ENCODE measurements around the gene C17orf67.
A peak's percentile ranks its signal among the peaks of the same experiment; 100 is the strongest.

The C17orf67 gene

DNA sequence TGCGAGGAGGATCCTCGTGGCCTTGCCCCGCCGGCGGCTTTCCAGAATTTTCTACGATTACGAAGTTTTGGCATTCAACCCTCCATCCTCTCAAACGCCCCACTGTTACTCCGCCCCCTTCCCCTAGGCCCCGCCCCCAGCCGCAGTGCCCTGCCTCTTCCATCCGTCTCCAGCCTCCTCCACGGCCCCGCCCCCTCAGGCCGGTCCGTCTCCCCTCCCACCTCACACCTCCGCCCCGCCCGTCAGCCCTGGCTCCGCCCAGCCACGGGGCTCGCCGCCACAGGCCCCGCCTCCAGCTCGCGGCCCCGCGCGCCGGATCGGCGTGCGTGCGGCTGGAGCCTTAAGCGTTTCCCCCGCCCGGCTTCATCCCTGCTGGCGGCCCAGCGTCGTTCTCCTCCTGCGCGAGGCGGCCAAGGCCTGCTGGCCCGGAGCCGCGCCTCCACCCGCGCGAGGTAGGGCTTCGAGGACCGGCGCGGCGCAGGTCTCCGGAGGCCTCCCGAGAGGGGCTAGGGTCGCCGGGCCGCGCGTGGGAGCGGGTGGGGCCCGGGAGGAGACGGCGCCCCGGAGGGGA lies at the start of gene C17orf67, which contains the start of gene DGKE:
Gene C17orf67, minus strand, starts transcription at position 112 of the 571 bp plus-strand sequence. CDS start 18,110 bp downstream, outside the sequence.
Gene DGKE, plus strand, starts transcription at position 343 of the 571 bp plus-strand sequence. CDS start 645 bp downstream, outside the sequence.
- DNase-seq (ENCODE audit: low read depth in 2 of 3, low spot score in 2 of 3): peak; percentile 96 to 99 (median 98)

DNA sequence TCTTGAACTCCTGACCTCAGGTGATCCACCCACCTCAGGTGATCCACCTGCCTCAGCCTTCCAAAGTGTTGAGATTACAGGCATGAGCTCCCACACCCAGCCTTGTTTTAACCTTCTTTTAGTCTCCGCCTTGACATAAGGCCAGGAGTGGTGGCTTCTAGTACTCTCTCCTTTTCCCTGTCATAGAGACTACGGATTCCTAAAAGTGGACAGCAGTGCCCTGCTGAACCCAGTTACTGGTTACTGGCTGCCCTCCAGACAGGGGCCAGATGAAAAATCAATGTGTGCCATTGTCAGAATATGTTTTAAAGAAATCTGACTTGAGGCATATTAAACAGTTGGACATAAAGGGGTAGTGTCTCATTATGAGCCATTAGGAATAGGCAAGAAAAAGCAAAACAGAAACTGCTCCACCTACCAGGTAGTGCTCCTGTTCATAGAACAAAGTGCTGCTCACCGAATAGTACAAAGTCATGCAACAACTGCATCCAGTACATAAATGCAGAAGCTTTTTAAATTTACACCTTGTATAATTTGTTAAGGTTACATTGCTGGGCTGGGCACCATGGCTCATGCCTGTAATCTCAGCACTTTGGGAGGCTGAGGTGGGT lies 48.1 kb upstream of the C17orf67 start:
- DNase-seq (ENCODE audit: low read depth in 2 of 3, low spot score in 2 of 3): no peak

DNA sequence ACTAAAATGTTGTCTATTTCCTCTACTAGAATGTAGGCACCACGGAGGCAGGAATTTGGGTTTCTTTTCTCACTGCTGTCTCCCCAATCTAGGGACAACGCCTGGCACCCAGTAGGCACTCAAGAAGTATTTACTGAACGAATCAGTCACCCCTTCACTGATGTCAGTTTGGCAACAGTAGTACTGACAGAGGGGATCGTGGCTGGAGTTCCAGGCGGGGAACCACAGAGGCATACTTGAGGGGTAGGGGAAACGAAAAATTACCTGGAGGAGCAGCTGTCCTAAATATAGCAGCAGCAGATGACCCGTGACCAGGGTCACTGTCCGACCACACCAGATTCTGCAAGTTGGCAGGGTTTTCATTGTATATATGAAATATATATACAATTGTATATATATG lies 46.9 kb upstream of the C17orf67 start:
- DNase-seq (ENCODE audit: low read depth in 2 of 3, low spot score in 2 of 3): no peak

DNA sequence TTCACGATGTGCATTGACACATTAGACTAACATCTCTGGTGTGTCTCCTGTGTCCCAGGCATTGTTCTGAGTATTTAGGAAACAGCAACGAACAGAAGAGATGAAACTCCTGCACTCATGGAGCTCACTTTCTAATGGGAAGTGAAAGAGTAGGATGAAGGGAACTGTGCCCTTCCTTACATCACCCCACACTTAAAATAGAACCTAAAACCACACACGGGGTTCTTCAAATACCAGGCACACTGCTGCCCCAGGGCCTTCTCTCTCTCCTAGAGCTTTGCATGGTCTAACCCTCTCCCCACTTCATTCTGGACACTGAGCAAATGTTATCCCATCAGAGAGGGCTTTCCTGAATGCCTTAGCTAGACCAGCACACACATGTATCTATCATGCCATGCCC lies 46.4 kb upstream of the C17orf67 start:
- DNase-seq (ENCODE audit: low read depth in 2 of 3, low spot score in 2 of 3): no peak

DNA sequence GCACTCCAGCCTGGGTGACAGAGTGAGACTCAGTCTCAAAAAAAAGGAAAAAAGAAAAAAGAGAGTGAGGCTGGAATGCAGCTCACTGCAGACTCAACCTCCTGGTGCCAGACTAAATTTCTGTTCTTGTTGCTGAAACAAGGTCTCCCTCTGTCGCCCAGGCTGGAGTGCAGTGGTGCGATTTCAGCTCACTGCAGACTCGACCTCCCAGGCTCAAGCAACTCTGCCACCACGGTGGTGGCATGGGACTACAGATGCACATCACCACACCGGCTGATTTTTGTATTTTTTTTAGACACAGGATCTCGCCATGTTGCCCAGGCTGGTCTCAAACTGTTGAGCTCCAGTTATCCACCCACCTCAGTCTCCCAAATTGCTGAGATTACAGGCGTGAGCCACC lies 45.6 kb upstream of the C17orf67 start:
- no peak for DNase-seq (ENCODE audit: low read depth in 2 of 3, low spot score in 2 of 3)

GRCh38 chr17:56876766-56877179 lies 43.1 kb upstream of the C17orf67 start:
- no peak for DNase-seq (ENCODE audit: low read depth in 2 of 3, low spot score in 2 of 3)

DNA sequence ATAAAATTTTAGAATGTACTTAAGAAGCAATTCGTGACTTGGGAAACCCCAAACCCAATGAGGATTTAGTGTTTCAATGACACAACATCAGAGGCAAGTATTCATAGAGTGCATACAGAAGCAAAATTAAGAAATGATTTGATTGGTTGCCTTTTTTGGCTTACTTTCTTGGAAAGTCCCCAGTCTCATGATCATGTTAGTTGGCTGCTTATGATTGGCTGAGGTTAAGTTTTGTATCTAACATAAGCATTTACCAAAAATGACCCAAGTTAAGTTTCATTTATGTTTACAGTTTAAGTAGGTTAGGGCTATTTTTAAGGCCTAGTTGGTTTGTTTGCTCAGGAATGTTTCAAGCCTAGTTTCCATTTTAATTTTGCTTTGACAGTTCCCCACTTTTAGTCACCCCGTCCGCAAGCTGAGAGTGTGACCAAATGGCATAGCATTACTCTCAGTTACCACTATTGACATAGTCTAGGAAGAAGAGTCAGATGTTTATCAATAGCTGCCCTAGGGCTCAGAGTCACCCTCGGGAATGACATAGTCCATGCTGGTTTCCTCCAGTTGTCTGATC lies 36.4 kb upstream of the C17orf67 start:
- no peak for DNase-seq (ENCODE audit: low read depth in 2 of 3, low spot score in 2 of 3)

- no peak for DNase-seq (ENCODE audit: low read depth in 2 of 3, low spot score in 2 of 3)
These were observed 35.0 kb upstream of the C17orf67 start for GRCh38 chr17:56868716-56869115.

DNA sequence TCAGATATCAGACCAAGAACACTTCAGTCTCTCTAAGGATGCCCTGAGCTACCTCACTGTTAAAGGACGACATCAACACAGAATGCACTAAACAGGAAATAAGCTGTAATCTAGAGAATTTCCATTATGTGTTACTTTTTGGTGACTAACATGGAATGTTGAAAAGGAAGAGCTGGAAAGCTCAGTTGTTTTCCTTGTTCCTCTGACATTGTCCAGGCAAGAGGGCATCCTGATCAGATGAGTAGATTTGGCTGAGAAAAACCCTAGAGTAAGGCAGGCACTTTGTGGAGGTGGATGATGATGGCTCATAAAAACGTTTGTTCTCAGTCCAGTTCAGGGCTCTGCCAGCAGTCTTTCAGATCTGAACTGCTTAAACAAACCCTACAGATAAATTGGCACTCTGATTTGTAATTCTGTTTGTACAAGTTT lies 34.2 kb upstream of the C17orf67 start:
- no peak for DNase-seq (ENCODE audit: low read depth in 2 of 3, low spot score in 2 of 3)

DNA sequence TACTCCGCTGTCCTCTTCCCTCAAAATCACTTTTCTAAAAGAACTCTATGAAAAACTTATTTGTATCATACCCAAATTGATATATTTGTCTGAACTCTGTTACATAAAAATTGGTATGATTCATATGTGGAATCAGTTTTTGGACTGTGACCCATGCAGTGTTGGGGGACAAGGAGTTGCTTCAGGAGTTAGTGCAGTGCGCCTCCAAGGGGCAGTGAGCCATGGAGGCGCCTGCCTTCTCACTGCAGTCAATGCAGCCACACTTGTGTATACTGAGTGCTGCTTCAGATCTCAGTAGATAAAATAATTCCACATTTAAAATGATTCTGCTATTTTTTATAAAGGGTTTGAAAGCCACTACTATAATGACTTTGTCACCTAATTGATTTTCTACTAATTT lies 32.8 kb upstream of the C17orf67 start:
- no peak for DNase-seq (ENCODE audit: low read depth in 2 of 3, low spot score in 2 of 3)

DNA sequence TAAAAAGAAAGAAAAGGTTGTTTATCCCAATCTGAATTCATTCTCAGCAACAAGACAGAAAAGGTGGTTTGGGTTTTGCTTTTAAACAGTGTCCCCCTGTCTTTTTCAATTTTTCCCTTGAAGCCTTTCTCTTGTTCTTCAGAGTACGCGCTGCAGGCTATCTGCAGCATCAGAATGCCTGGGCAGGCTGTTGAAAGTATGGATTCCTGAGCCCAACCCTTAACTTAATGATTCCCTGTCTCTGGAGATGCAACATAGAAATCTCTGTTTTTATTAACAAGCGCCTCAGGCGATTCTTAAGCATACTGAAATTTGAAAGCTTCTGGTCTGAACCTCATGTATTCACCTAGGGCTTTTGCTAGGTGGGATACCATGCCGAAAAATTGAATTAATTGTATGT lies 32.4 kb upstream of the C17orf67 start:
- DNase-seq (ENCODE audit: low read depth in 2 of 3, low spot score in 2 of 3): no peak

- DNase-seq (ENCODE audit: low read depth in 2 of 3, low spot score in 2 of 3): no peak
These were observed 30.3 kb upstream of the C17orf67 start for GRCh38 chr17:56863974-56864373.

GRCh38 chr17:56861899-56862298 lies 28.2 kb upstream of the C17orf67 start:
- no peak for DNase-seq (ENCODE audit: low read depth in 2 of 3, low spot score in 2 of 3)

- no peak for DNase-seq (ENCODE audit: low read depth in 2 of 3, low spot score in 2 of 3)
These were observed 17.3 kb upstream of the C17orf67 start for GRCh38 chr17:56851008-56851407.

DNA sequence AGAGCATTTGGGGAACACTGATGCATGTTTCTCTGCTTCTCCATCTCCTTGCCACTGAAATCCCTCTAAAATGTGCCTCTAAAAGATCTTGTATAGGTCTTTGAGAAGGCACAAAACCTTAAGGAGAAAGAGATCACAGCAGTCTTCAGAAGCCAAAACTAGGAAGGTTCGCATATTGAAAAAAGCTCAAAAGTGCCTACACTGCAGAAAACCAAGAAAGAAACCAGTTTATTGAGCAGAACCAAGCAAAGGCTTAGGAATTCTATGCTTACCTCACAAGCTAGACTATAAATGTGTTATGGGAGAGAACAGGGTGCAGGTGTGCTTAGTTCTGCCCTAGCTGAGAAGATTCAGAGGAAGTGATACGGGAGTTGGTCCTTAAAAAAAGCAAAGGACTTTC lies 16.9 kb upstream of the C17orf67 start:
- no peak for DNase-seq (ENCODE audit: low read depth in 2 of 3, low spot score in 2 of 3)

- DNase-seq (ENCODE audit: low read depth in 2 of 3, low spot score in 2 of 3): no peak
These were observed 15.4 kb upstream of the C17orf67 start for GRCh38 chr17:56849131-56849530.

- DNase-seq (ENCODE audit: low read depth in 2 of 3, low spot score in 2 of 3): no peak
These were observed 13.4 kb upstream of the C17orf67 start for GRCh38 chr17:56847106-56847505.

- DNase-seq (ENCODE audit: low read depth in 2 of 3, low spot score in 2 of 3): no peak
These were observed 12.2 kb upstream of the C17orf67 start for GRCh38 chr17:56845934-56846333.

DNA sequence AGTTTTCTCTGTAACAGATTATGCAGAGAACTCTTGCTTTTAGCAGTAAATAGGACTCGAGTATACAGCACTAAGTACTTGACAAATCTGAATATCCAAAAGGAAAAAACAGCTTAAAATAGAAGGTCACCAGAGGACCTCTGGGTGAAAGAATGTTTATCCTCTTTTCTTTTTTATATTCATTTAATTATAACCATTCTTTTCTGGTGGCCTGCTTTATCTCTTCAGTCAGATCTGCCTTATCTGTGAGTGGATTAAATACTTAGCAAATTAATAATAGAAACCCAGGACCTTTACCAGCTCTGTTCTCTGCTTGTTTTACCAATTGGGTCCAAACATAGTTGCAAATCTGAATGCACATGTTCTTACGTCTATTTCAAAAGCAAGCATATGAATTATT lies 8.9 kb upstream of the C17orf67 start:
- no peak for DNase-seq (ENCODE audit: low read depth in 2 of 3, low spot score in 2 of 3)

- no peak for DNase-seq (ENCODE audit: low read depth in 2 of 3, low spot score in 2 of 3)
These were observed 5.0 kb upstream of the C17orf67 start for GRCh38 chr17:56838687-56839086.

GRCh38 chr17:56835264-56835585 lies 1.5 kb upstream of the C17orf67 start:
- DNase-seq (ENCODE audit: low read depth in 2 of 3, low spot score in 2 of 3): no peak

- DNase-seq (ENCODE audit: low read depth in 2 of 3, low spot score in 2 of 3): peak; percentile 33 to 53 (median 51)
These were observed 902 bp upstream of the C17orf67 start for GRCh38 chr17:56834380-56835263.

Data from activated CD8-positive, alpha-beta memory T cell treated with anti-CD3 and anti-CD28 coated beads for 48 hours (primary cell).